Tibial artery (tissue), 4 donors: ENCODE results near the gene MSANTD3.

ENCODE experiments used
- DNase-seq, 2 donors: peaks; one replicate each; pipeline ENCODE4 v3.0.0-alpha.2; 2019
- H3K27ac ChIP-seq, 2 donors: fragments of 200-600 bp; sonication (generic) in 1 of 2; 1 replicate in 1 of 2; 2 replicates in 1 of 2; pipeline ENCODE4 v1.5.1; 2018 to 2019; ENCODE audit warnings: mild to moderate bottlenecking in 1 of 2
- H3K27me3 ChIP-seq, 2 donors: fragments of 200-600 bp; sonication (generic) in 1 of 2; one replicate each; pipeline versions ENCODE4 v1.5.1 to v1.6.0; 2016 to 2019
- H3K36me3 ChIP-seq, 3 donors: fragments of 200-600 bp; sonication (generic) in 2 of 3; one replicate each; pipeline ENCODE4 v1.5.1; 2016 to 2019; ENCODE audit warnings: mild to moderate bottlenecking in 2 of 3
- H3K4me1 ChIP-seq, 4 donors: fragments of 200-600 bp; sonication (generic) in 2 of 4; 1 replicate in 3 of 4; 2 replicates in 1 of 4; pipeline ENCODE4 v1.5.1; 2016 to 2019
- H3K4me3 ChIP-seq, 2 donors: fragments of 200-600 bp; sonication (generic) in 1 of 2; 1 replicate in 1 of 2; 2 replicates in 1 of 2; pipeline ENCODE4 v1.5.1; 2018 to 2019; ENCODE audit warnings: mild to moderate bottlenecking in 2 of 2
- H3K9me3 ChIP-seq, 3 donors: fragments of 200-600 bp; sonication (generic) in 1 of 3; one replicate each; pipeline ENCODE4 v1.5.1; 2016 to 2019
- intact Hi-C: fragments of 100-400 bp; cut with DNase I; formaldehyde crosslinking; loops from one replicate; pipeline ENCODE4 v1.15.0; 2023; ENCODE audit warnings: low total_unique reads
- TF ChIP-seq, protein P1 (sequence below), 2 experiments: fragments of 200-600 bp in 1 of 2; fragments of 450-650 bp in 1 of 2; IDR thresholded peaks; one replicate each; pipeline ENCODE4 v1.5.1; 2017 to 2019; ENCODE audit warnings: antibody characterized with exemption in 2 of 2, mild to moderate bottlenecking in 1 of 2, moderate library complexity in 1 of 2

Gene MSANTD3

DNA sequence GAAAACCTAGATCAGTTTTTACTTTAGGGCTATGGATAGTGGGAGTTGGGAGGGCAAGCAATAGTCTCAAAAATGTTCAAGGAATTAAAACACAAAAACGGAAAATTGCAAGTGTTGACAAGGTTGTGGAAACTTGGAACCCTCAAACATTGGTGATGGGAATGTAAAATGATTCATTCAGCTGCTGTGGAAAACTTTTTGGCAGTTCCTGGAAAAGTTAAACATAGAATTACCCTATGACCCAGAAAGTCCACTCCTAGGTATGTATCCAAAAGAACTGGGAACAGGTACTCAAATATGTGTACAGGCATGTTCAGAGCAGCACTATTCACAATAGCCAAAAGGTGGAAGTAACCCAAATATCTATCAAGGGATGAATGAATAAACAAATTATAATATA, 1.2 kb upstream of the MSANTD3 start:
- H3K36me3 ChIP-seq = no peaks in the 10 kb centered on the region
- peaks cover 0 to 3% of the 10 kb centered on the region in 2 donors for H3K27me3 ChIP-seq
- H3K4me3 ChIP-seq = peak overlapping the region in 1 of 2 donors; percentile 65
- TF ChIP-seq, protein P1, sequence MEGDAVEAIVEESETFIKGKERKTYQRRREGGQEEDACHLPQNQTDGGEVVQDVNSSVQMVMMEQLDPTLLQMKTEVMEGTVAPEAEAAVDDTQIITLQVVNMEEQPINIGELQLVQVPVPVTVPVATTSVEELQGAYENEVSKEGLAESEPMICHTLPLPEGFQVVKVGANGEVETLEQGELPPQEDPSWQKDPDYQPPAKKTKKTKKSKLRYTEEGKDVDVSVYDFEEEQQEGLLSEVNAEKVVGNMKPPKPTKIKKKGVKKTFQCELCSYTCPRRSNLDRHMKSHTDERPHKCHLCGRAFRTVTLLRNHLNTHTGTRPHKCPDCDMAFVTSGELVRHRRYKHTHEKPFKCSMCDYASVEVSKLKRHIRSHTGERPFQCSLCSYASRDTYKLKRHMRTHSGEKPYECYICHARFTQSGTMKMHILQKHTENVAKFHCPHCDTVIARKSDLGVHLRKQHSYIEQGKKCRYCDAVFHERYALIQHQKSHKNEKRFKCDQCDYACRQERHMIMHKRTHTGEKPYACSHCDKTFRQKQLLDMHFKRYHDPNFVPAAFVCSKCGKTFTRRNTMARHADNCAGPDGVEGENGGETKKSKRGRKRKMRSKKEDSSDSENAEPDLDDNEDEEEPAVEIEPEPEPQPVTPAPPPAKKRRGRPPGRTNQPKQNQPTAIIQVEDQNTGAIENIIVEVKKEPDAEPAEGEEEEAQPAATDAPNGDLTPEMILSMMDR (IDR thresholded peaks at IDR 0.05) = no peak
- peaks cover 0 to 38% (median 19%) of the 10 kb centered on the region in 4 donors for H3K4me1 ChIP-seq
- no peak for DNase-seq
- H3K9me3 ChIP-seq = no peaks in the 10 kb centered on the region
- intact Hi-C loops = loop anchor here (5.0 kb wide), 2 partner anchors 73 to 608 kb away; partner anchors contain the start of gene TEX10
- H3K27ac ChIP-seq = peak overlapping the region; percentile 61 to 88

- Histone ChIP-seq H3K36me3 (no peaks in the 10 kb centered on the region), H3K27me3 (peaks cover 0 to 3% of the 10 kb centered on the region in 2 donors), H3K27ac (peak overlapping the region; percentile 61 to 88), H3K9me3 (no peaks in the 10 kb centered on the region), H3K4me3 (peak overlapping the region; percentile 65), H3K4me1 (peaks cover 0 to 38% (median 19%) of the 10 kb centered on the region in 4 donors)
- intact Hi-C loops = loop anchor here (5.0 kb wide), 2 partner anchors 74 to 609 kb away; partner anchors contain the start of gene TEX10
- no peak for DNase-seq
- TF ChIP-seq, protein P1 (IDR thresholded peaks at IDR 0.05) = no peak
These were observed 784 bp upstream of the MSANTD3 start for GRCh38 chr9:100426189-100426529.

DNA sequence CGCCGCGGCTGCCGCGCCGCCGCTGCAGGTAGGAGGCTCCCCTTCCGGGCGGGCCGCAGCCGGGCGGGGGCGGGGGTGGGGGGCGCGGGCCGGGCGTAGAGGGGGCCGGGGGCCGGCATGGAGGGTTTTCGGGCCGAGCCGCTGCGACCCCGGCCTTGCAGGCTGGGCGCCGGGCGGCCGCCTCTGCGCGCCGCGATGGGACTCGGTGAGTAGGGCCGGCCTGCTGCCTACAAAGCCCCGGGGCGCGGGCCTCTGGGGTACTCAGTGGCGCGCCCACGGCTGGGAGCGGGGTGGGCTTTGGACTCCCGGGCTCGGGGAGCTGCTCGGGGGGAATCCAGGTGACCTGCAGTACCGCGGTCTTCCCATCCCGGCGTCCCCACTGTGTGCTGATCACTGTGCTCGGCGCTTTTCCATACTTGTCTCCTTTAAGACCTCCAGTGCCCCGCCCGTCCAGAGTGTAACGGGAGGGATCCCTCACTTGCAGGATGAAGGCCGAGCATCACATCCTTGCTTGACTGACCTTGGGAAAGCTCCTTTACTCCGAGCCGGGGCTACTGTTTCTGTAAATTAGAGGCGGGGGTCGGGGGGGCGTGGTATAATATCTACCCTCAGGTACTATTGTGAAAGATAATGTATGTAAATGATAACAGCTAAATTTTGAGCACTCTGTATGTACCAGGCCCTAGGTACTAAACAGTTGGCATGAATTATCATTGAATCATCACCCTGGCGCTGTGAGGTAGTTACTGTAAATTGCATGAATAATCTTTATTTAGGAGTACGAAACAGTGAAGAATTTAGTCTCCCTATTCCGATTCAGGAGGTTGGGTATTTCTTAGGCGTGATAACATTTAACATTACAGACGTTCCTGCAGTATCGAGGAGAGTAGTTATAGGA, 672 bp downstream of the MSANTD3 start:
- Histone ChIP-seq H3K36me3 (no peaks in the 10 kb centered on the region), H3K9me3 (no peaks in the 10 kb centered on the region), H3K27me3 (no peaks in the 10 kb centered on the region), H3K27ac (peak overlapping the region; percentile 83 to 84), H3K4me3 (peak overlapping the region; percentile 65), H3K4me1 (peaks cover 0 to 38% (median 20%) of the 10 kb centered on the region in 4 donors)
- TF ChIP-seq, protein P1 (IDR thresholded peaks at IDR 0.05) = no peak
- DNase-seq = peak; percentile 57 to 74
- intact Hi-C loops = loop anchor here (5.0 kb wide), 2 partner anchors 75 to 610 kb away; partner anchors contain the start of gene TEX10

GRCh38 chr9:100428871-100429654, 2.1 kb downstream of the MSANTD3 start:
- peak overlapping the region; percentile 83 to 84 for H3K27ac ChIP-seq
- H3K4me3 ChIP-seq = peak overlapping the region; percentile 11 to 65
- H3K36me3 ChIP-seq = no peaks in the 10 kb centered on the region
- peak in 1 of 2 donors; percentile 48 for DNase-seq
- TF ChIP-seq, protein P1 (IDR thresholded peaks at IDR 0.05) = no peak
- no peaks in the 10 kb centered on the region for H3K9me3 ChIP-seq
- intact Hi-C loops = loop anchor here (5.0 kb wide), 2 partner anchors 77 to 612 kb away; partner anchors contain the start of gene TEX10
- H3K27me3 ChIP-seq = no peaks in the 10 kb centered on the region
- H3K4me1 ChIP-seq = peaks cover 0 to 38% (median 20%) of the 10 kb centered on the region in 4 donors

DNA sequence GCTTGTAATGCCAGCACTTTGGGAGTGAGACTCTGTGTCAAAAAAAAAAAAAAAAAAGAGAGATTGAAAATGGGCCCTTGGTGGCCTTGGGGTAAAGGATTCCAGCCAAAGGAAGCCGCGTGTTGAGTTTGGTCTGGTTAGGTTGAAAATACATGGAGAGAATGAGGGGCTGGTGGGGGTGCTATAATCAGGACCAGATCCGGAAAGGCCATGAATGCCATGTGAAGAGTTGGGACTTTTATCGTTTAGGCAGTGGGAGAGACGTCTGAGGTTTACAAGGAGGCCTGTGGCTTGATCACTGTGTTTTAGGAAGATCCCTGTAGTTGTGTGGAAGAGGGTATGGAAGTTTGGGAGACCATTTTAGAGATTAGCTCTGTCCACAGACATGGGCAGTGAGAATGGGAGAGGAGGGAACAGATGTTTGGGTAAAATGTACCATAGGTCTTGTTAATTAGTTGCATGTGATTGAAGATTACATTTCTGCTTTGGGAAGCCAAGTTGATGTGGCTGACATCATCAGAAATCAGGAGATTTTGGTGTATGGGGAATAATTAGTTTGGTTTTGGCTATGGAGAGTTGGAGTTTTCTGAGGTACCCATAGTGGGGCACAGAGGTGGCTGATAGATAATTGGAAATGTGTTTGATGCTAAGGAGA, 3.5 kb downstream of the MSANTD3 start:
- Histone ChIP-seq H3K27me3 (no peaks in the 10 kb centered on the region), H3K27ac (no peak overlapping the region), H3K4me1 (peaks cover 0 to 38% (median 20%) of the 10 kb centered on the region in 4 donors), H3K9me3 (no peaks in the 10 kb centered on the region), H3K36me3 (no peaks in the 10 kb centered on the region), H3K4me3 (no peak overlapping the region)
- intact Hi-C loops = no loop called here
- TF ChIP-seq, protein P1 (IDR thresholded peaks at IDR 0.05) = no peak
- DNase-seq = no peak
